IMR-90 (cell line): ENCODE results near the gene SLC25A22. TPM values are rescaled to one million over a fixed set of nuclear protein-coding genes. Genes with fewer than 3 reads are reported as not detected.

Experiments used
- ATAC-seq: fragments of 200-7000 bp; cut with Tn5 transposase; 2 replicates; pipeline ENCODE4 v1.9.1; 2020; ENCODE audit warnings: low read depth, mild to moderate bottlenecking, moderate library complexity
- BruUV-seq: library from RNA; stranded (reverse); fragments of 400-500 nt; replicated peaks from 2 replicates; lab custom pipeline; 2021; lab: Mats Ljungman, UMichigan
- CTCF ChIA-PET: fragments of 300-600 bp; formaldehyde crosslinking; extraction: SDS; loops from one replicate; lab custom pipeline; 2021; ENCODE audit warnings: antibody characterized with exemption; lab: Yijun Ruan, JAX
- POLR2A ChIA-PET: fragments of 300-600 bp; sonication (Branson Sonifier 250); formaldehyde crosslinking; loops from one replicate; lab custom pipeline; 2022; ENCODE audit warnings: antibody characterized with exemption; ENCODE audit not compliant: unreplicated experiment; lab: Charles Lee
- DNase-seq: peaks from one replicate; pipeline ENCODE4 v3.0.0; 2013
- H2AFZ ChIP-seq: replicated peaks from 2 replicates; pipeline ENCODE3; 2013; ENCODE audit warnings: low read length, mild to moderate bottlenecking; ENCODE audit not compliant: poor library complexity
- H2AK5ac ChIP-seq: 2 replicates; pipeline ENCODE4 v1.6.1; 2013; ENCODE audit warnings: low read depth, low read length, inconsistent platforms
- H2AK9ac ChIP-seq: replicated peaks from 2 replicates; pipeline ENCODE3; 2013; ENCODE audit warnings: mild to moderate bottlenecking, low read depth, low read length, moderate library complexity; ENCODE audit not compliant: poor library complexity
- H2BK120ac ChIP-seq: 2 replicates; pipeline ENCODE4 v1.6.1; 2013; ENCODE audit warnings: low read depth, low read length, inconsistent platforms
- H2BK15ac ChIP-seq: 3 replicates; pipeline ENCODE4 v1.6.1; 2013; ENCODE audit warnings: low read depth, low read length, inconsistent platforms
- H2BK20ac ChIP-seq: 2 replicates; pipeline ENCODE4 v1.6.1; 2013; ENCODE audit warnings: low read depth, mild to moderate bottlenecking, inconsistent platforms, low read length, moderate library complexity
- H2BK5ac ChIP-seq: 2 replicates; pipeline ENCODE4 v1.6.1; 2013; ENCODE audit warnings: mild to moderate bottlenecking, low read depth, low read length, inconsistent platforms; ENCODE audit not compliant: poor library complexity, severe bottlenecking
- H3K14ac ChIP-seq: replicated peaks from 2 replicates; pipeline ENCODE4 v1.6.1; 2013; ENCODE audit warnings: low read depth, low read length, inconsistent platforms
- H3K18ac ChIP-seq: 2 replicates; pipeline ENCODE4 v1.6.1; 2013; ENCODE audit warnings: low read depth, low read length, control low read depth
- H3K23ac ChIP-seq: 2 replicates; pipeline ENCODE4 v1.6.1; 2013; ENCODE audit warnings: low read depth, low read length, inconsistent platforms
- H3K27ac ChIP-seq: 2 replicates; pipeline ENCODE4 v1.5.1; 2013; ENCODE audit warnings: mild to moderate bottlenecking, control low read depth, low read length; ENCODE audit not compliant: insufficient read depth
- H3K27me3 ChIP-seq: 2 replicates; pipeline ENCODE4 v1.6.1; 2013; ENCODE audit warnings: low read length; ENCODE audit not compliant: control insufficient read depth, insufficient read depth
- H3K36me3 ChIP-seq: 2 replicates; pipeline ENCODE4 v1.6.1; 2013; ENCODE audit warnings: low read length, mixed read lengths; ENCODE audit not compliant: control insufficient read depth, insufficient read depth
- H3K4ac ChIP-seq: 2 replicates; pipeline ENCODE4 v1.6.1; 2013; ENCODE audit warnings: low read depth, low read length, inconsistent platforms
- H3K4me1 ChIP-seq: 2 replicates; pipeline ENCODE4 v1.6.1; 2013; ENCODE audit warnings: low read length, mixed read lengths; ENCODE audit not compliant: control insufficient read depth, insufficient read depth
- H3K4me2 ChIP-seq: 2 replicates; pipeline ENCODE4 v1.6.1; 2013; ENCODE audit warnings: low read depth, mild to moderate bottlenecking, control low read depth, low read length, moderate library complexity
- H3K4me3 ChIP-seq: 2 replicates; pipeline ENCODE4 v1.5.1; 2013; ENCODE audit warnings: low read depth, mild to moderate bottlenecking, control low read depth, low read length, moderate library complexity; ENCODE audit not compliant: insufficient read depth
- H3K56ac ChIP-seq: 2 replicates; pipeline ENCODE4 v1.6.1; 2013; ENCODE audit warnings: low read length, inconsistent platforms; ENCODE audit not compliant: insufficient read depth; ENCODE audit errors: extremely low read depth
- H3K79me1 ChIP-seq, 2 experiments: 2 replicates each; pipeline ENCODE4 v1.6.1; 2013; ENCODE audit warnings: low read length in 2 of 2, inconsistent platforms in 1 of 2, low read depth in 1 of 2
- H3K9ac ChIP-seq: 2 replicates; pipeline ENCODE4 v1.6.1; 2013; ENCODE audit warnings: low read depth, low read length, control low read depth
- H3K9me1 ChIP-seq: 2 replicates; pipeline ENCODE4 v1.6.1; 2013; ENCODE audit warnings: low read length, inconsistent platforms; ENCODE audit not compliant: insufficient read depth
- H3K9me3 ChIP-seq: 2 replicates; pipeline ENCODE4 v1.6.1; 2013; ENCODE audit warnings: low read length; ENCODE audit not compliant: control insufficient read depth, insufficient read depth
- H4K20me1 ChIP-seq: 2 replicates; pipeline ENCODE4 v1.6.1; 2013; ENCODE audit warnings: low read length, inconsistent platforms; ENCODE audit not compliant: insufficient read depth
- H4K5ac ChIP-seq: 2 replicates; pipeline ENCODE4 v1.6.1; 2013; ENCODE audit warnings: mild to moderate bottlenecking, low read depth, low read length, control low read depth
- H4K8ac ChIP-seq, 2 experiments: 2 replicates each; pipeline ENCODE4 v1.6.1; 2013; ENCODE audit warnings: low read depth in 2 of 2, low read length in 2 of 2, control low read depth in 1 of 2, inconsistent platforms in 1 of 2
- H4K91ac ChIP-seq: 2 replicates; pipeline ENCODE4 v1.6.1; 2013; ENCODE audit warnings: low read depth, low read length, inconsistent platforms; ENCODE audit not compliant: insufficient read depth
- BHLHE40 ChIP-seq: fragments of 150-350 bp; IDR thresholded peaks from 2 replicates; pipeline ENCODE4 v1.6.1; 2016; ENCODE audit warnings: mild to moderate bottlenecking, low read depth, low read length
- CTCF ChIP-seq: conservative IDR thresholded peaks from 2 replicates; pipeline ENCODE4 v1.5.1; 2012; ENCODE audit warnings: mild to moderate bottlenecking, low read depth, low read length, improper control_type of control experiment
- ELK1 ChIP-seq: fragments of 150-350 bp; IDR thresholded peaks from 2 replicates; pipeline ENCODE4 v1.6.1; 2016; ENCODE audit warnings: low read depth, mild to moderate bottlenecking, low read length, moderate library complexity, borderline replicate concordance
- FOS ChIP-seq: fragments of 150-350 bp; IDR thresholded peaks from 2 replicates; pipeline ENCODE4 v1.6.1; 2016; ENCODE audit warnings: low read depth, low read length
- MAFK ChIP-seq: IDR thresholded peaks from 2 replicates; pipeline ENCODE4 v1.6.1; 2012; ENCODE audit warnings: low read depth, low read length, improper control_type of control experiment
- MAZ ChIP-seq: IDR thresholded peaks from 2 replicates; pipeline ENCODE4 v1.6.1; 2012; ENCODE audit warnings: low read depth, mild to moderate bottlenecking, low read length, improper control_type of control experiment, moderate library complexity, borderline replicate concordance
- MXI1 ChIP-seq: IDR thresholded peaks from 2 replicates; pipeline ENCODE4 v1.6.1; 2012; ENCODE audit warnings: low read depth, mild to moderate bottlenecking, low read length, moderate library complexity, borderline replicate concordance
- NFE2L2 ChIP-seq: fragments of 150-350 bp; IDR thresholded peaks from 2 replicates; pipeline ENCODE4 v1.6.1; 2016; ENCODE audit warnings: low read depth, mild to moderate bottlenecking, low read length
- POLR2A ChIP-seq: IDR thresholded peaks from 2 replicates; pipeline ENCODE4 v1.6.1; 2012; ENCODE audit warnings: mild to moderate bottlenecking, low read depth, low read length
- RAD21 ChIP-seq: IDR thresholded peaks from 2 replicates; pipeline ENCODE4 v1.6.1; 2012; ENCODE audit warnings: low read length, improper control_type of control experiment
- RCOR1 ChIP-seq: IDR thresholded peaks from 2 replicates; pipeline ENCODE4 v1.6.1; 2012; ENCODE audit warnings: mild to moderate bottlenecking, low read length, improper control_type of control experiment; ENCODE audit not compliant: insufficient replicate concordance
- SMC3 ChIP-seq: fragments of 150-350 bp; IDR thresholded peaks from 2 replicates; pipeline ENCODE4 v1.6.1; 2016; ENCODE audit warnings: low read depth, mild to moderate bottlenecking, antibody characterized with exemption, low read length, moderate library complexity
- USF2 ChIP-seq: fragments of 150-350 bp; IDR thresholded peaks from 2 replicates; pipeline ENCODE4 v1.6.1; 2017; ENCODE audit warnings: mild to moderate bottlenecking, antibody characterized with exemption, low read length, low read depth
- WGBS, 2 experiments: methylation state at CpG; one replicate each; pipeline versions ENCODE4 v1.1.5 to v1.1.7; 2013; ENCODE audit warnings: missing lambda C conversion rate in 2 of 2; ENCODE audit not compliant: insufficient read length in 1 of 2; ENCODE audit errors: extremely low coverage in 2 of 2; 5-methylcytosine and 5-hydroxymethylcytosine counted together
- dilution Hi-C: fragments of 300-500 bp; cut with HindIII; formaldehyde crosslinking; loops from one replicate; pipeline ENCODE4 v1.14.3; 2018; ENCODE audit warnings: low sequenced_read_pairs; ENCODE audit not compliant: unreplicated experiment
- in situ Hi-C: fragments of 300-500 bp; cut with MboI; formaldehyde crosslinking; loops from 3 replicates; pipeline ENCODE4 v1.14.3; 2019; ENCODE audit warnings: low sequenced_read_pairs, inconsistent platforms, mixed read lengths
- intact Hi-C: fragments of 100-400 bp; cut with micrococcal nuclease; formaldehyde crosslinking; loops from 2 replicates; pipeline ENCODE4 v1.10.0; 2022
- polyA plus RNA-seq, 3 experiments: library from polyadenylated mRNA; depleted of rRNA; stranded (reverse); fragments of >200 nt; gene quantifications; 2 replicates each; pipeline ENCODE4 v1.2.3, GENCODE V29; 2012; ENCODE audit warnings: low replicate concordance in 1 of 3
- total RNA-seq: library from RNA; depleted of rRNA; stranded (reverse); fragments of >200 nt; gene quantifications from 2 replicates; pipeline ENCODE4 v1.2.3, GENCODE V29; 2012

SLC25A22 gene
- total and polyA plus RNA-seq, 2 of the 4 experiments (the other 2 are of a cell fraction), result 8.2 to 41.3 TPM

- intact Hi-C loops, result no loop called here
- no peak for TF ChIP-seq BHLHE40
- no peak for TF ChIP-seq RCOR1
- TF ChIP-seq MXI1, result no peak
- no peak for TF ChIP-seq SMC3
- no peak for TF ChIP-seq ELK1
- TF ChIP-seq CTCF, result no peak
- TF ChIP-seq MAZ, result no peak
- no peak for TF ChIP-seq FOS
- no peak for TF ChIP-seq RAD21
- TF ChIP-seq POLR2A, result no peak
- no peak for TF ChIP-seq MAFK
- TF ChIP-seq NFE2L2, result no peak
- TF ChIP-seq USF2, result no peak
- dilution Hi-C loops, result no loop called here
- CTCF ChIA-PET, result no interaction called here
- BruUV-seq, result no TSS peak
- Histone ChIP-seq H3K79me1 (peaks cover 11 to 64% of the 10 kb centered on the region in 2 experiments), H2BK15ac (no peak overlapping the region), H4K8ac (no peak overlapping the region), H3K14ac (no peak overlapping the region), H3K36me3 (peaks cover 39% of the 10 kb centered on the region), H2BK5ac (no peak overlapping the region), H2AK5ac (no peak overlapping the region), H4K5ac (no peak overlapping the region), H3K9ac (no peak overlapping the region), H2BK120ac (no peak overlapping the region), H3K4me2 (no peak overlapping the region), H3K4ac (no peak overlapping the region), H4K20me1 (peaks cover 67% of the 10 kb centered on the region), H4K91ac (no peak overlapping the region), H3K4me1 (peaks cover 13% of the 10 kb centered on the region), H3K9me3 (no peaks in the 10 kb centered on the region), H3K23ac (no peak overlapping the region), H3K56ac (no peak overlapping the region), H3K9me1 (peaks cover 11% of the 10 kb centered on the region; the same call in 1 of the 2 replicates), H3K27ac (no peak overlapping the region), H3K27me3 (no peaks in the 10 kb centered on the region), H2BK20ac (no peak overlapping the region), H3K18ac (no peak overlapping the region), H3K4me3 (no peak overlapping the region), H2AK9ac (no peak overlapping the region), H2AFZ (no peak overlapping the region)
- 72% methylated on average over 2 of the region's 5 CpGs; no CpG with 5 or more reads in 1 of the 2 experiments for WGBS, 2 experiments
- DNase-seq (no peak), ATAC-seq (no peak)
- POLR2A ChIA-PET, result no interaction called here
- in situ Hi-C loops, result no loop called here
Measured at GRCh38 chr11:773425-773824, 24.7 kb downstream of the SLC25A22 start.
